ENCODE results near the gene OSBPL2.

DNA sequence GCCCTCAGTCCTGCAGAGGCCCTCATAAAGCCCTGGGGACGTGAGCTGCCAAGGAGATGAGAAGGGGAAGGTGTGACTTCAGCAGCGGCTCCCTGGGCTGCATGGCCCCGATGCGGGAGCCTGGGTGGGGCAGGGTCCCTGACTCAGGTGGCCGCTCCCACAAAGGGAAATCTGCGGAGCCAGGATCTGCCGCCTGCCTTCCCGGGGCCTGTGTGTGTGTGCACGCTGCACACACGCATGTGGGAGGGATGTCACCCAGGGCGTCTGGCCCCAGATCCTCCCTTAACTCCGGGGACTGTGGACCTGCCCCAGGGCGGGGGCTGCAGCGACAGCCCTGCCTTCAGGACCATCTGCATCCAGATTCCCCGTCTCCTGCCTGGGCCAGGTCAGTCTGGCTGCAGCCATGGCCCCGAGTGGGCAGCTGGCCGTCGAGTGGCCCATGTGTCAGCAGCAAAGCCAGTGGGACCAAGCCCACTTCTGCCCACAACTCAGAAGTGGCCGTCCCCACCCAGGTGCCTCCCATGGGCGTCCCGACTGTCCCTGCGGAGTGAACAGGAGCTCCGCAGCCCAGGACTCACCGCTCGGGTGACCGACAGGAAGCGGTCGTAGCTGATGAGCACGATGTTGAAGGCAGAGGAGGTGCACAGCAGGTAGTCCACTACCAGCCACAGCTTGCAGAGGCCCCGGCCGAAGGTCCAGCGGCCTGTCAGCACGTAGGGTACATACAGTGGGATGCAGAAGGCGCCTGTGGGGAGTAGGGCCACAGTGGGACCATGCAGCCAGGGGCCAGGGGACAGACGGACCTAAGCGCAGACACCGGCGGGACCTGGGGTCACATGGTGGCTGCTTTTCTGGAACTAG lies 20.2 kb upstream of the OSBPL2 start:
- TF ChIP-seq, protein P1, sequence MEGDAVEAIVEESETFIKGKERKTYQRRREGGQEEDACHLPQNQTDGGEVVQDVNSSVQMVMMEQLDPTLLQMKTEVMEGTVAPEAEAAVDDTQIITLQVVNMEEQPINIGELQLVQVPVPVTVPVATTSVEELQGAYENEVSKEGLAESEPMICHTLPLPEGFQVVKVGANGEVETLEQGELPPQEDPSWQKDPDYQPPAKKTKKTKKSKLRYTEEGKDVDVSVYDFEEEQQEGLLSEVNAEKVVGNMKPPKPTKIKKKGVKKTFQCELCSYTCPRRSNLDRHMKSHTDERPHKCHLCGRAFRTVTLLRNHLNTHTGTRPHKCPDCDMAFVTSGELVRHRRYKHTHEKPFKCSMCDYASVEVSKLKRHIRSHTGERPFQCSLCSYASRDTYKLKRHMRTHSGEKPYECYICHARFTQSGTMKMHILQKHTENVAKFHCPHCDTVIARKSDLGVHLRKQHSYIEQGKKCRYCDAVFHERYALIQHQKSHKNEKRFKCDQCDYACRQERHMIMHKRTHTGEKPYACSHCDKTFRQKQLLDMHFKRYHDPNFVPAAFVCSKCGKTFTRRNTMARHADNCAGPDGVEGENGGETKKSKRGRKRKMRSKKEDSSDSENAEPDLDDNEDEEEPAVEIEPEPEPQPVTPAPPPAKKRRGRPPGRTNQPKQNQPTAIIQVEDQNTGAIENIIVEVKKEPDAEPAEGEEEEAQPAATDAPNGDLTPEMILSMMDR (IDR thresholded peaks at IDR 0.05; ENCODE audit: borderline replicate concordance, extremely low read depth, low read length, poor library complexity, severe bottlenecking): no peak
- no peak for TF ChIP-seq EZH2 (IDR thresholded peaks at IDR 0.05; ENCODE audit: borderline replicate concordance, low read depth, low read length, severe bottlenecking)

Data from DND-41 (cell line).